GM23338 (cell line): ENCODE data around the gene AK4. TPM values are rescaled to one million over a fixed set of nuclear protein-coding genes. Genes with fewer than 3 reads are reported as not detected.

Source experiments
- EZH2phosphoT487 ChIP-seq: fragments of 200-600 bp; sonication (generic); IDR thresholded peaks from one replicate; pipeline ENCODE4 v1.8.1; 2018; ENCODE audit warnings: antibody characterized with exemption; ENCODE audit not compliant: unreplicated experiment
- POLR2AphosphoS5 ChIP-seq: IDR thresholded peaks from 2 replicates; pipeline ENCODE4 v1.6.1; 2016; ENCODE audit warnings: antibody characterized with exemption, low read depth
- STAT1 ChIP-seq: IDR thresholded peaks from one replicate; pipeline ENCODE4 v1.6.1; 2016; ENCODE audit warnings: antibody characterized with exemption; ENCODE audit not compliant: unreplicated experiment
- ZNF114 ChIP-seq: fragments of 250-450 bp; sonication (Bioruptor Pico); IDR thresholded peaks from 2 replicates; pipeline ENCODE4 v1.5.0; 2020; ENCODE audit warnings: mild to moderate bottlenecking, moderate library complexity
- ZNF331 ChIP-seq: fragments of 250-450 bp; sonication (Bioruptor Pico); IDR thresholded peaks from 2 replicates; pipeline ENCODE4 v1.5.0; 2020; ENCODE audit warnings: low read depth, mild to moderate bottlenecking, moderate library complexity
- polyA plus RNA-seq: library from polyadenylated mRNA; unstranded; fragments of >200 nt; fragmentation: Nextera tagmentation; extraction: Ambion mirVana; gene quantifications from 2 replicates; pipeline ENCODE4 v1.2.1, GENCODE V29; 2016
- total RNA-seq: library from RNA; depleted of rRNA; stranded (reverse); fragments of >200 nt; shearing (Covaris generic); gene quantifications from 2 replicates; pipeline ENCODE4 v1.2.3, GENCODE V29; 2014
- TF ChIP-seq, protein P1 (sequence below): fragments of 250-450 bp; sonication (Bioruptor Pico); IDR thresholded peaks from 2 replicates; pipeline ENCODE4 v1.5.0; 2020; ENCODE audit warnings: mild to moderate bottlenecking, moderate library complexity
- TF ChIP-seq, protein P2 (sequence below): IDR thresholded peaks from 2 replicates; pipeline ENCODE4 v1.6.1; 2016; ENCODE audit warnings: antibody characterized with exemption
- TF ChIP-seq, protein P3 (sequence below), 2 experiments: fragments of 200-600 bp in 1 of 2; sonication (generic) in 1 of 2; conservative IDR thresholded peaks; 2 replicates each; pipeline versions ENCODE4 v1.5.1 to v1.6.1; 2016 to 2017; ENCODE audit warnings: antibody characterized with exemption in 2 of 2, low read depth in 2 of 2, mild to moderate bottlenecking in 2 of 2, moderate library complexity in 1 of 2

AK4 gene
- total and polyA plus RNA-seq, 2 experiments from 2014 or later: 123 to 127 TPM

DNA sequence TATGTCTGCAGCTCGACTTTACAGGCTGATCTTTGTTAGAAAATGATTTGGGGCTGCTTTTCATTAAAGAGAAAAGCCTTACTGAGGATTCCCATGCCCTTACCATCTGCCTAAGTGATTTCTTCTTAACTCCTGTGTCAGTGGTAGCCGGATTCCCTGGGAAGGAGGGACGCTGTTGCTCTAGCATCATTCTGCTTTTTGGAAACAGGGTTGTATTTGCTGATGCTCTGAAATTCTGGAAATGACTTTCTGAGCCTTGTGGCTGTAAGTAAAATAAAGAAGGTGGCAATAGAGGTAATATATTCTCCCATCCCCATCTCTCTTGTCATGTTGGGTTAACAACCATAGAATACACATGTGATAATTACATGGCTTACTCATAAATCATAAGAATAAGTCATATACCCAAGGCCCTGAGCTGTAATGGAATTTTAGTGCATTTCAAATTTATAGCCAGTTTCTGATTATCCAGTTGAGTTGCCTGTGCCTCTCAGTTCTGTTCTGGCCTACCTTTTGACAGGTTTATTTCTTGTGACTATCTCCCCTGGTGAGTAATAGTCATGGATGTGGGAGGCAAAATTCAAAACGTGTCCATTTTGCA, 74.4 kb downstream of the AK4 start (continued):
- TF ChIP-seq, protein P1, sequence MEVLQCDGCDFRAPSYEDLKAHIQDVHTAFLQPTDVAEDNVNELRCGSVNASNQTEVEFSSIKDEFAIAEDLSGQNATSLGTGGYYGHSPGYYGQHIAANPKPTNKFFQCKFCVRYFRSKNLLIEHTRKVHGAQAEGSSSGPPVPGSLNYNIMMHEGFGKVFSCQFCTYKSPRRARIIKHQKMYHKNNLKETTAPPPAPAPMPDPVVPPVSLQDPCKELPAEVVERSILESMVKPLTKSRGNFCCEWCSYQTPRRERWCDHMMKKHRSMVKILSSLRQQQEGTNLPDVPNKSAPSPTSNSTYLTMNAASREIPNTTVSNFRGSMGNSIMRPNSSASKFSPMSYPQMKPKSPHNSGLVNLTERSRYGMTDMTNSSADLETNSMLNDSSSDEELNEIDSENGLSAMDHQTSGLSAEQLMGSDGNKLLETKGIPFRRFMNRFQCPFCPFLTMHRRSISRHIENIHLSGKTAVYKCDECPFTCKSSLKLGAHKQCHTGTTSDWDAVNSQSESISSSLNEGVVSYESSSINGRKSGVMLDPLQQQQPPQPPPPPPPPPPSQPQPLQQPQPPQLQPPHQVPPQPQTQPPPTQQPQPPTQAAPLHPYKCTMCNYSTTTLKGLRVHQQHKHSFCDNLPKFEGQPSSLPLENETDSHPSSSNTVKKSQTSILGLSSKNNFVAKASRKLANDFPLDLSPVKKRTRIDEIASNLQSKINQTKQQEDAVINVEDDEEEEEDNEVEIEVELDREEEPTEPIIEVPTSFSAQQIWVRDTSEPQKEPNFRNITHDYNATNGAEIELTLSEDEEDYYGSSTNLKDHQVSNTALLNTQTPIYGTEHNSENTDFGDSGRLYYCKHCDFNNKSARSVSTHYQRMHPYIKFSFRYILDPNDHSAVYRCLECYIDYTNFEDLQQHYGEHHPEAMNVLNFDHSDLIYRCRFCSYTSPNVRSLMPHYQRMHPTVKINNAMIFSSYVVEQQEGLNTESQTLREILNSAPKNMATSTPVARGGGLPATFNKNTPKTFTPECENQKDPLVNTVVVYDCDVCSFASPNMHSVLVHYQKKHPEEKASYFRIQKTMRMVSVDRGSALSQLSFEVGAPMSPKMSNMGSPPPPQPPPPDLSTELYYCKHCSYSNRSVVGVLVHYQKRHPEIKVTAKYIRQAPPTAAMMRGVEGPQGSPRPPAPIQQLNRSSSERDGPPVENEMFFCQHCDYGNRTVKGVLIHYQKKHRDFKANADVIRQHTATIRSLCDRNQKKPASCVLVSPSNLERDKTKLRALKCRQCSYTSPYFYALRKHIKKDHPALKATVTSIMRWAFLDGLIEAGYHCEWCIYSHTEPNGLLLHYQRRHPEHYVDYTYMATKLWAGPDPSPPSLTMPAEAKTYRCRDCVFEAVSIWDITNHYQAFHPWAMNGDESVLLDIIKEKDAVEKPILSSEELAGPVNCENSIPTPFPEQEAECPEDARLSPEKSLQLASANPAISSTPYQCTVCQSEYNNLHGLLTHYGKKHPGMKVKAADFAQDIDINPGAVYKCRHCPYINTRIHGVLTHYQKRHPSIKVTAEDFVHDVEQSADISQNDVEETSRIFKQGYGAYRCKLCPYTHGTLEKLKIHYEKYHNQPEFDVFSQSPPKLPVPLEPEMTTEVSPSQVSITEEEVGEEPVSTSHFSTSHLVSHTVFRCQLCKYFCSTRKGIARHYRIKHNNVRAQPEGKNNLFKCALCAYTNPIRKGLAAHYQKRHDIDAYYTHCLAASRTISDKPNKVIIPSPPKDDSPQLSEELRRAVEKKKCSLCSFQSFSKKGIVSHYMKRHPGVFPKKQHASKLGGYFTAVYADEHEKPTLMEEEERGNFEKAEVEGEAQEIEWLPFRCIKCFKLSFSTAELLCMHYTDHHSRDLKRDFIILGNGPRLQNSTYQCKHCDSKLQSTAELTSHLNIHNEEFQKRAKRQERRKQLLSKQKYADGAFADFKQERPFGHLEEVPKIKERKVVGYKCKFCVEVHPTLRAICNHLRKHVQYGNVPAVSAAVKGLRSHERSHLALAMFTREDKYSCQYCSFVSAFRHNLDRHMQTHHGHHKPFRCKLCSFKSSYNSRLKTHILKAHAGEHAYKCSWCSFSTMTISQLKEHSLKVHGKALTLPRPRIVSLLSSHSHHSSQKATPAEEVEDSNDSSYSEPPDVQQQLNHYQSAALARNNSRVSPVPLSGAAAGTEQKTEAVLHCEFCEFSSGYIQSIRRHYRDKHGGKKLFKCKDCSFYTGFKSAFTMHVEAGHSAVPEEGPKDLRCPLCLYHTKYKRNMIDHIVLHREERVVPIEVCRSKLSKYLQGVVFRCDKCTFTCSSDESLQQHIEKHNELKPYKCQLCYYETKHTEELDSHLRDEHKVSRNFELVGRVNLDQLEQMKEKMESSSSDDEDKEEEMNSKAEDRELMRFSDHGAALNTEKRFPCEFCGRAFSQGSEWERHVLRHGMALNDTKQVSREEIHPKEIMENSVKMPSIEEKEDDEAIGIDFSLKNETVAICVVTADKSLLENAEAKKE (CRISPR knock-in tag): no peak
- TF ChIP-seq ZNF331 (CRISPR knock-in tag) (no peak), POLR2AphosphoS5 (no peak), EZH2phosphoT487 (no peak), ZNF114 (CRISPR knock-in tag) (no peak), STAT1 (no peak)
- TF ChIP-seq, protein P2, sequence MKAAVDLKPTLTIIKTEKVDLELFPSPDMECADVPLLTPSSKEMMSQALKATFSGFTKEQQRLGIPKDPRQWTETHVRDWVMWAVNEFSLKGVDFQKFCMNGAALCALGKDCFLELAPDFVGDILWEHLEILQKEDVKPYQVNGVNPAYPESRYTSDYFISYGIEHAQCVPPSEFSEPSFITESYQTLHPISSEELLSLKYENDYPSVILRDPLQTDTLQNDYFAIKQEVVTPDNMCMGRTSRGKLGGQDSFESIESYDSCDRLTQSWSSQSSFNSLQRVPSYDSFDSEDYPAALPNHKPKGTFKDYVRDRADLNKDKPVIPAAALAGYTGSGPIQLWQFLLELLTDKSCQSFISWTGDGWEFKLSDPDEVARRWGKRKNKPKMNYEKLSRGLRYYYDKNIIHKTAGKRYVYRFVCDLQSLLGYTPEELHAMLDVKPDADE: no peak
- TF ChIP-seq, protein P3, sequence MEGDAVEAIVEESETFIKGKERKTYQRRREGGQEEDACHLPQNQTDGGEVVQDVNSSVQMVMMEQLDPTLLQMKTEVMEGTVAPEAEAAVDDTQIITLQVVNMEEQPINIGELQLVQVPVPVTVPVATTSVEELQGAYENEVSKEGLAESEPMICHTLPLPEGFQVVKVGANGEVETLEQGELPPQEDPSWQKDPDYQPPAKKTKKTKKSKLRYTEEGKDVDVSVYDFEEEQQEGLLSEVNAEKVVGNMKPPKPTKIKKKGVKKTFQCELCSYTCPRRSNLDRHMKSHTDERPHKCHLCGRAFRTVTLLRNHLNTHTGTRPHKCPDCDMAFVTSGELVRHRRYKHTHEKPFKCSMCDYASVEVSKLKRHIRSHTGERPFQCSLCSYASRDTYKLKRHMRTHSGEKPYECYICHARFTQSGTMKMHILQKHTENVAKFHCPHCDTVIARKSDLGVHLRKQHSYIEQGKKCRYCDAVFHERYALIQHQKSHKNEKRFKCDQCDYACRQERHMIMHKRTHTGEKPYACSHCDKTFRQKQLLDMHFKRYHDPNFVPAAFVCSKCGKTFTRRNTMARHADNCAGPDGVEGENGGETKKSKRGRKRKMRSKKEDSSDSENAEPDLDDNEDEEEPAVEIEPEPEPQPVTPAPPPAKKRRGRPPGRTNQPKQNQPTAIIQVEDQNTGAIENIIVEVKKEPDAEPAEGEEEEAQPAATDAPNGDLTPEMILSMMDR (conservative IDR thresholded peaks at IDR 0.05; ENCODE audit: low read depth in 2 of 2): no peak
